HL-60/S4 treated with retinoic acid at 250 ng/mL for 4 days and 3 days (cell line): ENCODE data around the gene HOOK1.

Source experiments
- in situ Hi-C: fragments of 300-500 bp; cut with MboI; formaldehyde crosslinking; loops from 2 replicates; pipeline ENCODE4 v1.7.0; 2022; ENCODE audit warnings: low sequenced_read_pairs

Gene HOOK1

DNA sequence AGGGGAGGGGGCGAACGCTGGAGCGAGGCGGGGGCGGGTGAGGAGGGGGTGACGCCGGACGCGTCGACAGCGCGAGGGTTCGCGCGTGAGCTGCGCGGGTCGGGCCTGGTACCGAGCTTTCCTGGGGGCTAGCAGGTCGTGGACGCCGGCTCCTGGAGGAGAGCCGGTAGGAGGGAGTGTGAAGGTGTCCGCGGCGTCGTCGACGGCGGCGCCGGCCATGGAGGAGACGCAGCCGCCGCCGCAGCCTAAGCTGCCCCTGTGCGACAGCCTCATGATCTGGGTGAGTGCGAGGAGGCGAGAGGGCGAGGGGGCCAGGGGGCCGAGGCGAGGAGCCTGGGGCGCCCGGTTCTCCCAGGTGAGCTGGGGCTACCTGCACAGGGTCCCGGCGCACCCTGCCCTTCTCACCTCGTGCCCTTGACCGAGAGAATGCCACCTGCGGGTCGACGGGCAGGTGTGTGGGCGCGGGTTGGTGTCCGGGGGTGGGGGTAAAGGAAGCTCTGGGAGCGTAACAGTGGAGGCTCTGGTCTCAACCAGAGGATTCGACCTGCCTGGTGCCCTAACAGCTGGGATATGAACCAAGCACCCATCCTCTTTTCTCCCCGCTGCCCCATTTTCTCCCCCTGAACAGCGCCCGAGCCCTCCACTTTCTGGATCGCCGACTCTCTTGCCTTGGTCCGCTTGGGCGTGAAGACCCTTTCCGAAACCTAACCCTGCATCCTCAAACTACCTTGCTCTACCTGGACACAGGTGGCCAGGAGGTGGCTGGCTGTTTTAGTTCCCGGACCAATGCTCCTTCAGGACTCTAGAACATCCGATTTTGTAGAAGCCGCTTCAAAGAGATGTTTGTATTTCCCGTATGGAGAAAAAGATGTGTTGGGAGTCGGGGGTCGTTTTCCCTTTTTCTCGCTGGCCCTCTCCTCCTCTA is at the start of gene HOOK1:
Gene HOOK1 (plus strand): TSS at position 49 of the 925 bp plus-strand sequence. CDS start 169 bp downstream, at position 218.
- in situ Hi-C loops: no loop called here

- in situ Hi-C loops: loop anchor here (25.0 kb wide), 1 partner anchor 1253 kb away; no protein-coding TSS in a partner anchor
Measured at GRCh38 chr1:59765011-59765730, 49.6 kb upstream of the HOOK1 start.

DNA sequence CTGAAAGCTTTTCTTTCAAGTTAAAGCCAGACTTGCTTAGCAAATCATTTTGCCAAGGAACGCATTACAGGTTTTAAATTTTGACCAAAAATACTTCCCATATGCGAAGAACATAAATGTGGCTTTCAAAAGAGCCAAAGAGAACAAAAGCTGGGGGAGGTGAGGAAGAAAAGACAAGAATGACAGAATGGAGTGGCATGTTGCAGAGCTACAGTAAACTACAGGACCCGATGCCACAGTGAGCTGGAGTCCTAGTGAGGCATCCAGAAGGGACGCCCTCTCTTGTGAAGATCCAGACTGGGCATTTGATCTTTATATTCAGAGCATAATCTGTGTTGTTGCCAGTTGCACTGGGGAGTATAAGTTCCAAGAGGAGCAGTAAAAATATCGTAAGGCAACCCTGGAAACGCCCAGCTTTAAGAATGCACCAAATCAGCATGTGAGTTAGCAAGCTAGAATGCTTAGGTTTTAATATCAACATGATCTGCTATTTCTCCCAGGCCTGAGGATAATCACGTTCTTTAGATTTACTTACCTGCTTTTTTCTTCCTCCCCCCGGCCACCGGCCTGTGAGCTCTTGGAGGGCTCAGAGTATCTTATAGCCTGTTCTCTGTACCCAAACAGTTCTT is 48.4 kb upstream of the HOOK1 start:
- in situ Hi-C loops: loop anchor here (25.0 kb wide), 1 partner anchor 1254 kb away; no protein-coding TSS in a partner anchor

DNA sequence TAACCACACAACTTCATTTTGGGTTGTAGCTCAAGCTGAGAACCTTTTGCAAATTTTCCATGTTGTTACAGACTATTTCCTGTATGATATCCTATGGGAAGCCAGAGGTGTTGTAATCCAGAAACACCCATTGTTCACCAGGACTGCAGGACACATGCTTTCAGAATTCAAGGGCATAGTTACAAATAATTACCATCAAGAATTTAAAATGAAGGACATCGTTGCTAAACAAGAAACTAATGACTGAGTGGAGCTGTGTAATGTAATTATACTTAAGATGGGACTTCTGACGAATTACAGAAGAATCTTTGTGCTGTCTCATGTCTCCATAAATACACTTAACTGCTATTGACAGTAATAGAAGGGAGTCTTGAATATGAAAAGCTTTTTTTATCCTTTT is 47.6 kb upstream of the HOOK1 start:
- in situ Hi-C loops: loop anchor here (25.0 kb wide), 1 partner anchor 1255 kb away; no protein-coding TSS in a partner anchor

- in situ Hi-C loops: loop anchor here (25.0 kb wide), 1 partner anchor 1257 kb away; no protein-coding TSS in a partner anchor
Measured at GRCh38 chr1:59768792-59769735, 45.7 kb upstream of the HOOK1 start.

DNA sequence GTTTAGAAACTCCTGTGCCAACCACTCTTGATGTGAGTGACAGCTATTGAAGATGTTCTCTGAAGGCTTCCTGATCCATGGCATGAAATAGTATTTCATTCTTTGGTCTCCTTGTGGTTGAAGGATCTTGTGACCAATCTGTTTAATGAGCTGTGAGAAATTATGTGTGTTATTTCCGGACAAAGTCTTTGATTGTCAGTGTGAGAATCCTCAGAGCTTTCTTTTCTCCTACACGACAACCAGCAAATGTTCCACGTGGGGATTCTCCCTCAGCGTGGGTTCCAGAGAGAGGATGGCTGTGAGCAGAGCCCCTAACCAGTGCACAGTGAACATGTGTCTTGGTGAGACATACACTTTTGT is 45.0 kb upstream of the HOOK1 start:
- in situ Hi-C loops: loop anchor here (25.0 kb wide), 1 partner anchor 1257 kb away; no protein-coding TSS in a partner anchor

DNA sequence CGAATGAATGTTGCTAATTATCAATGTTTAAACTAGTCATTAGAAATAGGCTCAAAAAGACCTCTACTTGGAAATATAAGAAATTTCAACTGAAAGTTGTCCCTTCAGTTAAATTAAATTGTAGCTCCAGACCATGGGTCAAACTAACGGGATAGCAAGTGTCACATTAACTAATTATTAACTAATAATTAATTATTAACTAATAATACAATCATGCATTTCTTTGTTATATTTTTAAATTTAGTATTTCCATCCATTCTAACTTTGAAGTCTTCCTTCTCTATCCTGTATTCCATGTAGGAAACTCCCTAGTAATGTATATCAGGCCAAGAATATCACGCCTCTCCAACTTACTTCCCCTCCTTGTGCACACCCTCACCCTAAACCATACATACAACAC is 43.4 kb upstream of the HOOK1 start:
- in situ Hi-C loops: loop anchor here (25.0 kb wide), 1 partner anchor 1259 kb away; no protein-coding TSS in a partner anchor

- in situ Hi-C loops: no loop called here
Measured at GRCh38 chr1:59775480-59775879, 39.3 kb upstream of the HOOK1 start.

DNA sequence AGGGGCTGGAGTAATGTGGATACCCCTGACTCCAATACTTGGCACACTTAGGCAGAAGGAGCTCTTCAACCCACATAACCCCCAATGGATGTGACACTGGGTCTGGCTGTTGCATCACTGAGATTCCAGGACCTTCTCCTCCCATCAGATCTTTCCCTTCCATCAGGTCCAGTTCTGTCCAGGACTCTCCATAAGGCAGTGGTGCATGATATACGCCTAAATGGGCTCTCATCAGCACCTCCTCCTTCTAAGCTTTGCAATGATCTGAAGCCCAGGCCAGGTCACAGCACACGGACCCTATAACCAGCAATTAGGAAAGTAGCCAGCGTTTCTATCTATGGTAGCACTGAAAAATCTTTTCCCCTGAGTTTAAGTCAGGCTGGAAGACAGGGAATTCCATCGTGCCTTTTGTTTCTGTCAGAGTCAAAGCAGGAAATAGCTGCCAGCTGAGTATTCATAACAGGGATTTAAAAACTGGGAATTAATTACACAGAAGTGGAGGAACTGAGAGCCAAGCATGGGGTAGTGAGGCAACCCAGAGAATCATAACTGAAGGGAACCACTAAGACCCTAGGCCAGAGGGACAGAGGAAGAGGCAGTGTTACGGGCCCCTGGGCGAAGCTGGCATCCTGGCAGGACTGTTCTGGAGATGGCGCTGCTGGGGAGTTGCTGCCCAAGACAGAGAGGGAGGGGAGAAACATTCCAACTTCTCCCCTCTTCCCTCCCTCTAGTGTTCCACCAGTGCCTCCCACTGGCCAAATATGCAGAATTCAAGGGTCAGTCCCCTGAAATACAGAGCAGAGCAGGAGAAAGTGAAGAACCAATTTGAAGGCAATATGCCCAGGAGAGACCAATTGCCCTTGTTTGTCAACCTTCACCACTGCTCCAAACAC is 37.5 kb upstream of the HOOK1 start:
- in situ Hi-C loops: no loop called here

- in situ Hi-C loops: no loop called here
Measured at GRCh38 chr1:59779949-59780348, 34.8 kb upstream of the HOOK1 start.

- in situ Hi-C loops: no loop called here
Measured at GRCh38 chr1:59788825-59789224, 25.9 kb upstream of the HOOK1 start.

DNA sequence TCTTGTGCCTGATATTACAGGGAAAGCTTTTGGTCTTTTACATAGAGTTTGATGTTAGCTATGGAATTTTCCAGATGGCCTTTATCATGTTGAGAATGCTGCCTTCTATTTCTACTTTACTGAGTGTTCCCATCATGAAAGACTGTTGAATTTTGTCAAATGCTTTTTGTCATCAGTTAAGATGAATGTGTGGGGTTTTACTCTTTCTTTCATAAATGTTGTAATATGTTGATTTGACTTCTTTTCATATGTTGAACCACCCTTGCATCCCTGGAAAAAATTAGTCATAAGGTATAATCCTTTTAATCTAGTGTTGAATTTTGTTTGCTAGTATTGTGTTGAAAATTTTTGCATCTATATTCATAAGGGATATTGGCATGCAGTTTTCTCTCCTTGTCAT is 16.1 kb upstream of the HOOK1 start:
- in situ Hi-C loops: no loop called here

- in situ Hi-C loops: no loop called here
Measured at GRCh38 chr1:59803458-59804038, 11.2 kb upstream of the HOOK1 start.

GRCh38 chr1:59804301-59804700 is 10.4 kb upstream of the HOOK1 start:
- in situ Hi-C loops: no loop called here

- in situ Hi-C loops: no loop called here
Measured at GRCh38 chr1:59805554-59805953, 9.2 kb upstream of the HOOK1 start.

DNA sequence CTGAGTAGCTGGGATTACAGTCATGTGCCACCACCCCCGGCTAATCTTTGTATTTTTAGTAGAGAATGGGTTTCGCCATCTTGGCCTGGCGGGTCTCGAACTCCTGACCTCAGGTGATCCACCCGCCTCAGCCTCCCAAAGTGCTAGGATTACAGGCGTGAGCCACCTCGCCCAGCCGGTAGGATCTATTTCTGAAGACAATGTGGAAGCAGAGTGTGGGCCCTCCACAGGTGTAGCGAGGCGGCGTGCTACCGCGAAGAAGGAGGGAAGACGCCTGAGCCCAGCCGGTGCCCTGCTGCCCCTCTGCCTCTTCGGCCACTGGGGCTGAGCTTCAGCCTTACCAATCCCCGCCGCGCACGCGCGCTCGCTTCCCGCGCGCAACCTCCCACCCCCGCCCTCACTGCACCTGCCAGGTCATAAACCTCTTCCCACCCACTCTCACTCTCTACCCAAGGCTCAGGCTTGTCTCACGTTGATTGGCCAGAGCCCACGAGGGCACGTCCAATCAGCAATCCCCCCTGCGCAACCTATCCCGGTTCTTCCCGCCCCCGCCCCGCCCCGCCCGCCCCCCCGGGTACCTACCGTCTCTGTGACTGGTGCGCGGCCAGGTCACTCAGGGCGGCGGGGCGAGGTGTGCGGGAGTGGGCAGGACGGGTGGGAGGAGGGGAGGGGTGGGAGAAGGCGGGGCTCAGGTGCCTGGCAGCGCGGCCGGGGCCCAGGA is 409 bp upstream of the HOOK1 start:
- in situ Hi-C loops: no loop called here

GRCh38 chr1:59815892-59816291 is 1.1 kb downstream of the HOOK1 start:
- in situ Hi-C loops: no loop called here

DNA sequence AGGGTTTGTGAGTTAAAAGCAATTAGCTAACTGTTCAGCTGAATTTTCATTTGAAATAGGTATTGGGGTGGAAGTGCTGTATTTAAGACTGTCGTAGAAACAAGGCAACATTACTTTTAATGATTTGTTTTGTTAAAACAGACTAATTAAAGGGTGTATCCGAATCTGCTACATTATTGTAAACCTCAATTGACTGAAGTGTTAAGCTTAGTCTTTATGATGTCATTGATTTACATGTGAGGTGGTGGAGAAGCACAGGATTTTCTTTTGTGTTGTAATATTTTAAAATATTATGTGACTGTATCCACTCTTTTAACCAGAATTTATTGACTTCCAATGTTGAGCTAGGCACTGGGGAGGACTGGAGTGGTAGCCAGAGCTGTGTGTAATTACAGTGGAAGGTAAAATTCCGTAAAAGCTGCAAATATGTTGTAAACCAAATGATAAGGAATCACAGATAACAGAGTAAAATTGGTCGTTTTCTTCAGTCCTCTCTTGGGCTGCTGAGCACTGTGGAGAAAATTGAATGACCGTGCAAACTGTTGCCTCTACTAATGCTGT is 1.6 kb downstream of the HOOK1 start:
- in situ Hi-C loops: no loop called here
